Stimulated activated CD8-positive, alpha-beta memory T cell treated with anti-CD3 and anti-CD28 coated beads, Interleukin-15, amount 100 ng/mL, for 1 hour (primary cell): Measurements from ENCODE around the gene LMBRD1.
"Not testable (repeated sequence)": the region's sequence is repeated elsewhere in the genome, so short reads cannot be mapped to it uniquely, and the experiment has no call there.

Experiments used
- DNase-seq: peaks from one replicate; pipeline ENCODE4 v3.0.0-alpha.2; 2020; ENCODE audit warnings: low read depth

The LMBRD1 gene

DNA sequence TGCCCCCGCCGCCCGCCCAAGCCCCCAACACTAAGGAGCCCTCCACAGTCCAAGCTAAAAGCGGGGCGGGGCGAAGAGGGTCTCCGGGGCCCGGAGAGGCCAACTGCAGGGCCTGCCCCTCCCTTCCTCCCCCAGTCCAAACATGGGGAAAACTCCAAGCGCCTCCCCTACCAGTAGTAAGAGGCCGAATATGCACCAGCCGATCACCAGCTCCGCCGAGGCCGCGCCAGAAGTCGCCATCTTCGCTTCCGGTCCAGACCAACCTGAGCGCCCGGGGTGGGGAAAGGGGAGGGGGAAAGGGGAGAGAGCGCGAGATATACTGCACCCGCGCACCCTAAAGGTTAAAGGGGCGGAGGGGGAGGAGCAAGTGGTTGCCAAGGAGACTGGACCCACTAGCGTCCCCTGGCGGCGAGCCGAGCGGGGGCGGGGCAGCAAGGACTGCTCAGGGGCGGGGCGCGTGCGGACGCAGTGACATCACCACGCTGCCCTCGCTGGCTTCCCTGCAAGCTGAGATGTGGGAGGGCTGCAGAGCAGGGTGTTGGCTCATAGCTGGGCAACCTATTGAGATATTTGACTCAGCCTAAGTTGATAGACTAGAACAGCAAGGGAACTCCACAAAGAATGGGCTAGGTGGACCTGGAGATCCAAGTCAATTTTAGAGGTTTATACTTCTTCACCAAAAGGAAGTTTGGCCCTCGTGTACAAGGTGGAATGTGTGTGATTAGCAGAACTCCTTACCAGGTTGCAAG is at the start of gene LMBRD1:
Gene LMBRD1, minus strand, starts transcription at position 369 of the 749 bp plus-strand sequence. Its CDS starts 129 bp downstream, at position 240.
- DNase-seq: peak; percentile 99

DNA sequence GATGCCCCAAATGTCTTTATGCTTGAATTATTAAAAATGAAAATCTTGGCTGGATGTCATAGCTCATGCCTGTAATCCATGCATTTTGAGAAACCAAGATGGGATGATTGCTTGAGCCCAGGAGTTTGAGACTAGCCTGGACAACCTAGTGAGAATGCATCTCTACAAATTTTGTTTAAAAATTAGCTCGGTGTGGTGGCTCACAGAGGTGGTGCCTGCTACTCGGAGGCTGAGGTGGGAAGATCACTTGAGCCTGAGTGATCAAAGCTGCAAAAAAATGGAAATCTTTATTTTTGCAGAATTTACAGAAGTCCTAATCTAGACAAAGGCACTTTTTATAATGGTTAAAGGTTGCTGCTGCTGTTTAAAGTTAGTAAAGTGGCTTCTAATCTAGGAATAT is 49.5 kb upstream of the LMBRD1 start:
- no peak for DNase-seq

DNA sequence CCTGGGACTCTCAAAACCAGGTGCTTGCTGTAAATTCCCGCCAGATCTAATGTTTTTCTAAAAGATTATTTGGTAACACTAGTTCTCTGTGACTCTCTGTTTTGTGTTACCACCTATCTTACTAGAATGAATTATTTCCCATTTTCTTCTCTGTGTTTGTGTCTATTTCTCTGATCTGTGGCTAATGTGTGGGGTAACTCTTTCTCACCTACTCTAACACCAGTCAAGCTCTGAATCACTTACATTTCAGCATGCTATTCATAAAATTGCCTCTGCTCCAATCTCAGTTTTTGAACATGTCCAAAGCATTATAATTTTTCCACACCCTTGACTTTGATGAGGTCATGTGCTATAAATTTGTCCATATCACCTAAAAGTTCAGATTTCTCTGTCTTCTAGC is 46.4 kb upstream of the LMBRD1 start:
- no peak for DNase-seq

DNA sequence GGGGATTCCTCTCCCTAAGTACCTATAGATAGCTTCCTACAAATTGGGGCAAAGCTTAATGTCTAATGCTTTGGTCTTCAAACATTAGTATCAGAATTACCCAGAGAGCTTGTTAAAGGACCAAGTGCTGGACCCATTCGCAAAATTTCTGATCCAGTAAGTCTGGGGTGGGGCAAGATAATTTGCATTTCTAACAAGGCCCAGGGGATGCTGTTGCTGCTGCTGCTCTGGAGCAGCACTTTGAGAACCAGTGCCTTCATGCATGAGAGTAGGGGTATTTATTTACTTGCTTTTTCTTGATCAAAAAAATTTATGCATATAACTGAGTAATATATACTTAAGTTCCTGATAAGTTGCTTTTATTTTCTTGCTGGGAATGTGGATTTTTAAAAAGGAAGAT is 45.1 kb upstream of the LMBRD1 start:
- DNase-seq: no peak

DNA sequence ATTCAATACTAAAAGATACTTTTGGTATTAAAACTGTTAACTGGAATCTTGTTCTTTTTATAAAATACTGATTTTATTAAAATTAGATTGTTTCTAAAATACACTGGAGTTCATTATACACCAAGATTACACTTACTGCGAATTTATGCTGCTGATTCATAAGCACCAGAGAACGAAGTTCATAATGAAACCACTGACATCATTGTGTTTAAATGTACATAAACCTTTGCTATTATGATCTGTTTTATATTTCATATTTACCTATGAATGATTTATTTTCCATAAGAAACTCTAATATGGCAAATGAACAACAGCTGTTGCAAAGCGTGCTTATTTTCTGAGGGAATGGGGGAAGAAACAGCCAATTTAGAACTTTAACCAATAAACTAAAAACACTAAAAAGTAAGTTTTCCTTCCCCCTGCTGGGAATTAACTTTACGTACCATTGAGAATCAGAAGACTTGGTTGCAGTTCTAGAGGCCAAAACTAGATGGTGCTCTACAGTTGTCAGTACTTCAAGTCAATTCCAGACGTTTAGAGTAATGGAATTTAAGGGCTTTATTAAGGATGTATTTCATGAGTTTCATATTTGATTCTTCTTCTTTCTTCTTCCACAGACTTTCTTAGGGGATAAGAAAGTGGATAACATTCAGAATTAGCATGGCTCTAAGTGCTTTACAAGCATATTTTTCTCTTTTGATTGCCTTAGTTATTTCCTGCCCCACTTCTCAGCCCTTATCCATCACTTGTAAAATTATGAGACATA is 38.8 kb upstream of the LMBRD1 start:
- DNase-seq: no peak

DNA sequence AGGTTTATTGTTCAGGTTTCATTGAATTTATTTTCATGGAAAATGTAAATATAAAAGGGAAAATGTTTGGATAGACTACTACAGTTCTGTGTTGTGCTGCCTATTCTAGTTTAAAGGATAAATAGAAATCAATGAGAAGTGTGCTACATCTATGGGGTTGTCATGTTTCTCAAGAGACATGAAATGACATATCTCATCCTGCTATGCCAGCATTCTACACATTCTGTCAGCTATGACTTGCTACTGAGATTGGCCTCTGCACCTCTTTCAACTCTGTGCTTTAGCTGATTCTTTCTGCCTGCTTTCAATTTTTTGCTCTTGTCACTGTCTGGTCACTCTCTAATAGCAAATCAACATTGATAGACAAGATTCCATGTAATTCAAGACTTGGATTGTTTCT is 35.7 kb upstream of the LMBRD1 start:
- no peak for DNase-seq

DNA sequence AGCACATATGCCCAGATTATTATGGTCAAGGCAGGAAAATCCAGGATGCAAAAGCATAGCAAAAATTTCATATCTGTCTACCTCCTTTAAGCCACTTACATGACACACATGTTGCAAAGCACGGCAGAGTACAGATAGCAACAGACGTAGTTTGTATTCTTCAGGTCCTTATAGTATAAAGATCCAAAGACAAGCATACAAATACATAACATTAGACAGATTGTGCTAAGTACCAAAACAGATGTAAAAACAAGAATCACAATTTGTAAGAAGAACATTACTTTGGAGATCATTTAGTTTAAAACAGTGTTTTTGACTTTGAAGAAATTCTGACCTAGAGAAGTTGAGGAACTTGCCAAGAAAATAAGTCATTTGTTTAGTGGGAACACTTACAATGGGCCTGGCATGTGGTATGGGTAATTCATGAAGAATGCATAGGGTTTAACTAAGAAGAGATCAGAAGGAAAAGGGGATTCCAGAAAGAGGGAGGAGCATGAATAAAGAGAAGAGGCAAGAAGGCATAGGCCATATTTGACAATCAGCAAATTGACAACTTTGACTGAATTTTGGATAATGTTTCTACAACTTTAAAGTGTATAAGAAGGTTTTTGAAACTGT is 30.6 kb upstream of the LMBRD1 start:
- DNase-seq: no peak

DNA sequence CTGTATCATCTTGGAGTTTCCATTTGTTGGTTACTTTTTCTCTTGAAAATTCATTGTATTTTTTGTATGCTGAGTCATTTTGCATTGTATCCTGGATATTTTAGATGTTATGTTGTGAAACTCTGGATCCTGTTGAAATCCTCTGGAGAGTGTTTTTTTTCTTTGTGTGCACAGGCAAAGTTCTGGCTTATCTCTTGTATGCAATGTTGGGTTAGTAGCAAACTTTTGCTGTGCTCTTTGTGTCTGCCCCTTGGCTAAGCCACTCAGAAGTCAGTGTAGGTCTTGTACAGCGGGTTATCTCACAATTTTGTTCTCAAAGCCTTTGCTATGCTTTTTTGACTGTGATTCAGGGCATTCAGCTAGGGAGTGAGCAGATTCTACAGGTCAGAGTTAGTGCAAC is 29.1 kb upstream of the LMBRD1 start:
- no peak for DNase-seq

DNA sequence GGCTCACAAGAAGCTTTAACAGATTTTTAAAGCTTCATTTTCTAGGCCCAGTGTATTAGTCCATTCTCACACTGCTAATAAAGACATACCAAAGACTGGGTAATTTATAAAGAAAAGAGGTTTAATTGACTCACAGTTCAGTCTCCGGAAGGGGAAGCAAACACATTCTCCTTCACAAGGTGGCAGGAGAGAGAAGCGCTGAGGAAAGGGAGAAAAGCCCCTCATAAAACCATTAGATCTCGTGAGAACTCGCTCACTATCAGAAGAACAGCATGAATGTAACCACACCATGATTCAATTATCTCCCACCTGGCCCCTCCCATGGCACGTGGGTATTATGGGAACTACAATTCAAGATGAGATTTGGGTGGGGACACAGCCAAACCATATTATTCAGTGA is 27.5 kb upstream of the LMBRD1 start:
- DNase-seq: not testable (repeated sequence)

DNA sequence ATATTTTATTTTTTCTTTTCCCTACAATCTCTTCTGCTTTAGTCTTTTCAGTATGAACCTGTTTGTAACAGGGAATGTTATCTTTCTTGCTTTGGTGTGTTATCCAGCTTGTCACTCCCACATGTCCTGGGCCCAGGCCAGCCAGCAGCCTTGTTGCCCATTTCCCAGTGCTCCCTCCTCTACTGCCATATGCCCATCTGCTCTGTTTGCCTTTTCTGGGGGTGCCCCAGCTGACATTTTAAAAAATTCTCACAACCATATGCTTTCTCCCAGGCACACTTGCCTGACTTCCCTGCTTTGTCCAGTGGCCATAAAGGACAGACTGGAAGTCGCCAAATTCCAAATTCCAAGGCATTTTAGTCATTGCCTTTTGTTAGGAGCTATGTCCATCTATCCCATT is 23.6 kb upstream of the LMBRD1 start:
- DNase-seq: no peak

DNA sequence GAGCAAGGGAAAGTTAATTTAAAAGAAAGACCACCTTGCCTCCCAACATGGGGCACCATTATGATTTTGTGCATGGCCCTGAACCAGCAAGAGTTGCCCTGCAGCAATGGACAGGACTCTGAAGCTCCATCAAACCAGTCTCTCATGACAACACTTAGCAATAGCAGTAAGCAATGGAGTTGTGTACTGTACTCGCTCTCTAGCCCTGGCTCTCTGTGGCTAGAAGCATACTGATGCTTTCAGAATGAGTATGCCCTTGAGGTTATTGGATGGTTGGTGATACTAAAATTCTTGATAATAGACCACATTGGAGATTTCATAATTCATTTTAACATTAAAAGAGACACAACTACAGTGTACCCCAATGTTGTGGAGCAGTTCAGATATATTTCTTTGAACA is 23.2 kb upstream of the LMBRD1 start:
- DNase-seq: no peak

DNA sequence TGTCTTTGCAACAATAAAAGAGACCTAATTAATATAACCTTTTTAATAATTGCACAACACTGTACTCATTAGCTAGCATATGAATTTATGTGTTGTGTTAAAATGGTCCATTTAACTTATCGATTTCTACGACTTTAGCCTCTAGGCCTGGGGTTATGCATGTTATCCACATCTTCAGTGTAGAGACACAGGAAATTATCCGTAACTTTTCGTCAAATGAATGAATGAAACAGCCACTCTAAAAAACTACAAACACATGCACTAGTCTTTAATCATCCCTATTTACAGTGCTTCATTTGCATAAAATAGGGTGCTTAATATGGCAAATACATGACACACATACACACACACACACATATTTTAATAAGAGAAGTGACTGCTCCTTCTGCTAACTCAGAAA is 22.3 kb upstream of the LMBRD1 start:
- no peak for DNase-seq

DNA sequence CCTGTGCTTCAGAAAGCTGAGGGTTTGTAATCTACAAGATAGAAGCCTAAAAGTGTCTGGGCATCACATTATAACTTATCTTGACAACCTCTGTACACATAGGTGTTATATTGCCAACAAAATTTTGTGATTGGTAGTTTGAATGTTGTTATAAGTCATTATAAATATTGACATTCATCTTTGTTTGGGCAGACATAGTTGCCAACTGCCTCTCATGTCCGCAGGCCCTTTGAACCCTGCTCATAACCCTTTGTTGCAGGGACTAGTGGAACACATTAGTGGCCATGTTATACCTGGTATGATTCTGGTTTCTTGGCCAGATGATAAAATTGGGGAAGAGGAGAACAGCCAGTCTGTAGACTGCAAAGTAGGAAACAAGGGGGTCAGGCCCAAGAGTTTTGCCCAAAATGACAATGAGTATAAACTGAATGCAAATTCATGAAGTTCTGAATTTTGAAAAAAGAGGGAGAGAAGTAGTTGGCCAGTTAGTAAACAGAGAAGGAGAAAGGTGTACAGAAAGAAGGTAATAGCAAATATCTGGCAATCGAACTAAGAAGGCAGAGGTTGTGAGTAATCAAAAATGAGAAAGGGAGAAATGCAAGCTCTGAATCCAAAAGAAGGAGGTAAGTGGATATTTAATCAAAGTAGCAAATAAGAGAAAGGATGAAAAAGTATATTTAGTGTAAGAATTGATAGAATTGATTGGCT is 21.6 kb upstream of the LMBRD1 start:
- DNase-seq: no peak

DNA sequence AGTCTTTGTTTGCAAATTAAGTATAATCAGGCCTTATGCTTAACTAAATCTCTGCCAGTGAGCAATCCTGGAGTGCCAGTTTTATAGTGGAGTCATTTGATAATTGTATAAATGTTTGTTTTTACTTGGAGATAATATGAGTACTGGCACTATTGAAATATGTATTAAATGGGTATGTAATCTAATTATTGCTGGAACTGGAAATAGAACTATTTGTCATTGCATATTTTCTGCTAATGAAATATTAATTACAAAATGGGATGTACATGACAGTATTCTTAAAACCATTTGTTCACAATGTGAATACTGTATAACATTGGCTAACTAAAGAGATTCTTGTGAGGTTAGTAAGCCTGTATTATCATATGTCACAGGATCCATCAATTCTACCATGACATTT is 20.5 kb upstream of the LMBRD1 start:
- no peak for DNase-seq

DNA sequence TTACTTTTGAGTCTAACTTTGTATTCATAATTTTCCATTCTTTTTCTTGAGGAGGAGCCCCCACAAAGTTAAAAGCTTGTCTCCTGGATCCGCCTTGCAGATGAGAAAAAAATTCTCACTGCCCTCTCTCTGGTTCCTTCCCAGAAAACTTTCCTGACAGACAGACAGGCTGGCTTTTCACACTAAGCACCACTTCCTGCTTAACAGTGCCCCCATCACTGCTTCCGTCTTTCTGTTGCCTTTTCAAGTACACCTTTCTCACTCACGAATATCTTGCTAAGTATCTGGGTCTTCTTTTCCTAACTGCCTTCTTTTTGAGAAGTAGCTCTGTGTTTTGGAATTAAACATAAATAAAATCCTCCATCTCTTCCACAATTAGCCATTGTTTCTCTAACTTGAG is 19.8 kb upstream of the LMBRD1 start:
- no peak for DNase-seq

DNA sequence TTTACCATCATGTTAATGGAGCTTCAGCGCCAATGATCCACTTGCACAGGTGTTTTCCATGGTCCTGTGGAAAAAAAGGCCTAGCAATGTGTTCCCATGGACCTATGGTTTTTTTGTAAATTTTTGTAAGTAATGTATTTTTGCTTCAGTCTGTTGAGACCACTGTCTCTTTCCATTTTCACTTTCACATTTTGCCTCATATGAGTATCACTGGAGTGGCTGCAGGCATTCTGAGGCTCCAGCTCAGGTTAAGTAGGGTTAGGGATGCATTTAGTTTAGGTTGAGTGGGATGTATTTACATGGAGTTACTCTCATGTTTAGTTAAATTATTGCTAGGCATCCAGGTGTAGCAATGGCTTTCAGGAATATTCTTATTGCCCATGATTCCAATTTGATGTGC is 19.2 kb upstream of the LMBRD1 start:
- DNase-seq: no peak

DNA sequence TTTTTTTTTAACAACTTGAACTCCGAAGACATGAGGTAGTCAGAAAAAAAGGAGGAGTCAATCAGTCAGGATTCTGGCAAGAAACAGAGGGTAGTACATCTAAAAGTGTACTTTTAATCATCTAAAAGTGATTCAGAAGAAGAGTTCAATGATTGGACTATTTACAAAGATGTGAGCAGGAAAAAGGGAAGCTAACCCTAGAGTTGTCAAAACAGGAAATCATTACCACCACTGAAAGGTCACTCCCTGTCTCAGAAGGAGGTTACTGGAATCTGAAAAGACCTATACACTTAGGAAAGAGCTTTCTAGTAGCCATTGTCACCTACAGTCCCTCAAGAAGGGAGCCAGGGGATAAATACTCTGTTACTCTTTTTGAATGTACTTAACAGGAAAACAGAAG is 16.7 kb upstream of the LMBRD1 start:
- DNase-seq: no peak

DNA sequence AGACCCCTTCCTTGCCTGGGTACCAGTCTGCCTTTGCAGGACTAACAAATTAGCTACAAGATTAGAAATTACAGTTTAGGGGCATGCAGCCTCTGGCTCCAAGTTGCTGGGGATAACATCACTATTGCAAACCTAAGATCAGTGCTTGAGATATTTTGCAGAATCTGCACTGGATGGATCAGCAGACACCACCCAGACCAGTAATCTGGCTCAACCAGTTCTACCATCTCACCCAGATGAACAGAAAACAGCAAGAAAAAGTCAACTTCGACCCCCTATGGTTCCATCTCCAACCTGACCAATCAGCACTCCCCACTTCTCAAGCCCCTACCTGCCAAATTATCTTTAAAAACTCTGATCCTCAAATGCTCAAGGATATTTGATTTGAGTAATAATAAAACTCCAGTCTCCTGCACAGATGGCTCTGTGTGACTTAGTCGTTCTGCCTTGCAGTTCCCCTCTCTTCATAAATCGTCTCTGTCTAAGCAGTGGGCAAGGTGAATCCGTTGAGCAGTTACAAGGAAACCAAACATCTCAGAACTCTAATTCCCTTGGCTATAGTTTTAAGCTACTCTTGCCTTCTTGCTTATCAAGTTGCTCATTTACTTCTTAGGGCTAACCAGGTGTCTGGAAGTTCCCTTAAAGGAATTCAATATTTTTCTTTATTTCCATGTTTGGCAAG is 16.1 kb upstream of the LMBRD1 start:
- DNase-seq: no peak

DNA sequence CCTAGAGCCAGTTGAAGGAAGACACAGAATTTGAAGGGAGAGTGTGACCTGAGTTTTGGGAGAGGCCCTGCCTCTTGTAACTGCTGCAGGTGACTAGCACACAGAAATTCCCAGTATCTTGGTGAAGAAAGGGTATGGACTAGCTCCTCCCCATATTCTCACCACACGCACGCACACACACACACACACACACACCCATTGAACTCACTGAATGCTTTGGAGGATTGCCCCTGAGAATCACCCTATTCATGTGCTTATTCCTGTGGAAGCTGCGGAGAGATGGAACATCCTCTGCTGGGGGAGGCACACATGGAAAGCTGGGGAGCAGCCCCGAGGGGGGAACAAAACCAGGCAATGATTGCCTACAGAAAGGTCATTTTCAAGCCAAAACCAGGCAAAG is 6.2 kb upstream of the LMBRD1 start:
- no peak for DNase-seq

DNA sequence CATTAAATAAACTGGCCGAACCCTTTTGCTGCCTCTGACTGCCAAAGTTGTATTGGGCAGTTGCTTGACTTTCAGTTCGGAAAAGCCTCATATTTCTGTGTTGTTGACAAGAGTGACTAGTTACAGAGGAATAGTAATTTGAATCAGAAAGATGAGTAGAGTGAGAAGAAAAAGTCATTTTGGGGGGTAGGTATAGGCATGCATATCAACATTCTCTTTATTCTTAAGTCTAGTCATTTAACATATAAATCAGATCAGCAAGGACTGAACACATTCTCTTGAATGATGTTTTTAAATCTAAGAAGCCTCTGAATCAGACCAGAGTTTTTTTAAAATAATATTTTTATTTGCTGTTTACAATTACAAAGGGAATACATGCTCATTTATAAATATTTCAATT is 4.9 kb upstream of the LMBRD1 start:
- no peak for DNase-seq

DNA sequence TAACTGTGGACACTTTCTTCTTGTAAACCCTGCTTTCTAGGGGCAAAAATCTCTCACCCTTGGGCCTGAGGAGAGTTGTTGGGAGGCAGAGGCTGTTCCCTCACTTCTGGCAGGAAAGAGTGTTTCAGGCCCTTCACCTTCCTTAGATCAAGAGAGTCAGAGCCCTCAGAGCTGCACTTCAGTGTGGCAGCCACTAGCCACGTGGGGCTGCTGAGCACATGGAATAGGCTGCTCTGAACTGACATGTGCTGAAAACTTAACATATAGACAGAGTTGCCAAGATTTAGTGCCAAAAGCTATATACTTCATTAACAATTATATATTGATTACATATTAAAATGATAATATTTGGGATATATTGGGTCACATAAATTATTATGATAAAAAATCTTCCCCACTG is 4.4 kb upstream of the LMBRD1 start:
- no peak for DNase-seq

DNA sequence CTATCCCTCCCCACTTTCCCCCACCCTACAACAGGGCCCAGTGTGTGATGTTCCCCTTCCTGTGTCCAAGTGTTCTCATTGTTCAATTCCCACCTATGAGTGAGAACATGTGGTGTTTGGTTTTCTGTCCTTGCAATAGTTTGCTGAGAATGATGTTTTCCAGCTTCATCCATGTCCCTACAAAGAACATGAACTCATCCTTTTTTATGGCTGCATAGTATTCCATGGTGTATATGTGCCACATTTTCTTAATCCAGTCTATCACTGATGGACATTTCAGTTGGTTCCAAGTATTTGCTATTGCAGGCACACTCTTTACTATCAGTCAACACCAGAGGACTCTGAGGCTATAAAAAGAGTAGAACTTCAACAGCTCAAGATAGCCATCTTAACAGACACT is 2.0 kb upstream of the LMBRD1 start:
- not testable (repeated sequence) for DNase-seq
